Stimulated activated CD4-positive, alpha-beta T cell treated with anti-CD3 and anti-CD28 coated beads, Interleukin-2, amount 100 ng/mL, for 4 hours (primary cell): ENCODE data around the gene AANAT.

ENCODE experiments used
- DNase-seq: peaks from one replicate; pipeline ENCODE4 v3.0.0-alpha.2; 2020; ENCODE audit warnings: low read depth

Gene AANAT

DNA sequence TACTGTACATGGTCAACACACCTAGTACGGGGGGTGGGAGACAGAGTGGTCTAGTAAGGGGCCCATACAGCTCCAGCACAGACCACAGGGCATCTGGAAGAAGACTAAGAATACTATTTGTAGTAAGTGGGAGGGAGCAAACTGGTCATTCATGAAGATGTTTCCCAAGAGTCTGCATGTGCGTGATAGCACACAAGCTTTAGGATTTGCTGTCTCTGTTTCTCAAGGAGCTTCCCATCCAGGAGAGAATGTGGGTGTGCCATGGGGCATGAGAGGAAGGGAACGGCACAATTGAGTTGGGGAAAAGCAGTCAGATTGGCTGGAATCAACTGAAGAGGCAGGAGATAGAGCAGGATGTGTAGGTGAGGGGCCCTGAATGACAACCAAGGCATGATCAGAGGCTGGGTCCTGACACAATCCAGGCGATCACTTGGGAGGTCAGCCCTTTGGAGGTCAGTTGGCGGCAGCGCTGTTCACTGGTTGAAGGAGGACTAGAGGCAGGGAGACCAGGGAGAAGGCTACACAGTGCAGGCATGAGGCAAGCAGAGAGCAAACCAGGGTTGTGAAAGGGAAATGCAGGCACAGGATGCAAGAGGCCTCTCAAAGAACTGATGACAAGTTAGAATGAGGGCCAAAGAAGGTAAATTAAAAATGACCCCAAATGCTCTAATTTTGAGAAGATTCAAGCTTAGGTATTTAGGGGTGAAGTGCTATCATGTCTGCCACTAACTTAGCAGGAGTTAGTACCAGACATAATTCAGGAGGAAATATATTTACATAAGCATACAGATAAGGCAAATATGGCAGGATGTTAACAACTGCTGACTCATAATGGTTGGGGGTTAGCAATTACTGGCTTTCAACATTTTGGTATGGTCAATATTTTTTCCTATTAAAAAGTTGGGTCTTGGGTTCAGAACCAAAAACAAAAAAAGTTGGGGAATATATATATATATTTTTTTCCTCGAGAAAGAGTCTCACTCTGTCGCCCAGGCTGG is 24.8 kb upstream of the AANAT start:
- no peak for DNase-seq

GRCh38 chr17:76444518-76445311 is 22.7 kb upstream of the AANAT start:
- no peak for DNase-seq

DNA sequence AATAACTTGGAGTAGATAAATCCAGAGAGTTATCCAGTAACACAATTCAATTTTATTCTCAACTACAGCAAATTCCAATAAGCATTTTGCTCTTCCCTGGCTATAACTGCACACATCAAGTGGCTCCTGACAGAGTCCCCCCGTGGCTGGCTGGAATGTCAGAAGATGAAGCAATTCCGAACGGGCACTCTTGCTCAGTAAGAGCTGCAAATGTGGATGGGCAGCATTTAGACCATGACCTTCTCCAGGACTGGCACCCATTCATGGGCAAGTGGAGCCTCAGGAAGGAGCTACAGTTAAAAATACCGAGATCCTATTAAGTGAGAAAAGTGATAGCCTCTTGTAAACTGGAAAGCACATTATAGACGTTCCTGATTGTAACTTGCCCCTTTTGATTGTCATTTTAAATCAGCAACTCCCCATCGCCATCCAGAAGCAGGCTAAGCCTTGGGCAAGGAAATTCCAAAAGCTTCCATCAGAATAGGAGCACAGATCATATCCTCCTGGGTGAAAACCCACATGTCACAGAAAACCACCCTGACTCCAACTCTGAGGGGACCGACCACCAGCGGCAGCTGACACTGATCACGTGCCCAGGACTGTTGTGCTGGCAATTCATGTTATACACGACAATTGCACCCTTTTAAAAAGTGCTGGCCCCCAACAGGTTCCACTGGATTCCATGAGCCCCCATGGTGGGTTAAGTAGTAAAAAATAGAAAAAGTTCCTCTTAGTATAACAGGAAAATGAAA is 21.5 kb upstream of the AANAT start:
- DNase-seq = no peak

DNA sequence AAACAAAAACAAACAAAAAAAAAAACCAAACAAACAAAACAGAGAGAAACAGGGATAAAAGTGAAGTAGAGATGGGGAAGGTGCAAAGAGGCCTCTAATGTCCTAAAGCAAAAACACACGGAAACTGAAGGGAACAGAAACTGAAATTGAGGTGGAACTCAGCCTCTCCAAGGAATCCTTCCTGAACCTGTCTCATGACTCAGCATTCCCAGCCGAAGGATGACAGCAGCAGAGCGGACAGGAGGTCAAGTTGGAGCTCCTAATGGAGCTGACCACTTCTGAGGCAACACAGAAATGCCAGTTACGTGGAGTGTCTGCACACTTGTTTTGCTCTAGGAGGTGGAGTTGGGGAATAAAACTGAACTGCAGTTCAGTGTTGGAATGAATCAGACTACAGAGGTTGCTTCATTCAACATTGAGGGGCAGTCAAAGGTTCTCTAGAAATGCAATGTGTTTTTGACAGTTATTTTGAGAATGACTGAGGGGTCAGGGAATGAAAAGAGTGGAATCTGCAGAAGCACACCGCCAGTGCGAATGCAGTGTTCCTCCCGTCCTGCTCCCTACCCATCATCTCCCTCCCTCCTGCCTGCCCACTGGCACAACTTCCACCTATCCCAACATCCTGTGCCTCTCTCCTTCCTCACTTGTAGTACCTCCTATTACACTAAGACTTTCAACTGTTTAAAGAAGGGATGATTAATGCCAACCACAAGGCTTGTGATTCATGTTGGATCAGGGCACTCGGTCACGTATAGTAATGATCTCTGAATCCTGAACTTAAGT is 20.8 kb upstream of the AANAT start:
- no peak for DNase-seq

DNA sequence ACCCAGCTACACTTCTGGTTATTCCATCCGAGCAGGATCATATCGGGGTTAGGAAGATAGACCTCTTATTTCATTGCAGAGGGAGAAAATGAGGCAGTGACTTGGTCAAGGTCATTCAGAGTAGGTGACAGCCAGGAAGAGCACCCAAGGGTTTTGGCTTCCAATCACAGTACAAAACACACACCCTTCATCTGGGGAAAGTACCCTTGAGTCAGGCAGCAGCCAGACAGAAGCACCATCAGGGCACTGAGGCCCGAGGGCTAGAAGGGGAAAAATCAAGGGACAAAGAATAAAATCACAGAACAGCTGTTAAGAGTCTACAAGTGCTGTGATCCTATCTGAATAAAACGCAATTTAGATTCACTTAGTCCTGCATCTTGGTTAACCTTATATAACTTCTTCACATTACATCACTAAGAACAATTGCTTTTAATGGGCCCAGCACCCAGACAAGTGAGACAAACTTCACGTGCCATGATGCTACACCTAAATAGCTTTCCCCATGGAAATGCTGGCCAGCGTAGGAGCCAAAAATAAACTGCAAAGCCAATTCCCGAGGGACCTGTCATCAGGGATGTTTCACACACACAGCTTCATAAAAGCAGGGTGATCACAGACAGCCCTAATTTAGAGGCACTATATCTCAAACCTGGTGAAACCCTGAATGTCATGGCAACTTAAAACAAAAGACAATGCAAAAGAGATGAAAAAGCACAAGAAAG is 19.3 kb upstream of the AANAT start:
- no peak for DNase-seq

GRCh38 chr17:76449126-76449525 is 18.3 kb upstream of the AANAT start:
- DNase-seq = no peak

- DNase-seq = no peak
Observed at GRCh38 chr17:76451506-76451905, 15.9 kb upstream of the AANAT start.

DNA sequence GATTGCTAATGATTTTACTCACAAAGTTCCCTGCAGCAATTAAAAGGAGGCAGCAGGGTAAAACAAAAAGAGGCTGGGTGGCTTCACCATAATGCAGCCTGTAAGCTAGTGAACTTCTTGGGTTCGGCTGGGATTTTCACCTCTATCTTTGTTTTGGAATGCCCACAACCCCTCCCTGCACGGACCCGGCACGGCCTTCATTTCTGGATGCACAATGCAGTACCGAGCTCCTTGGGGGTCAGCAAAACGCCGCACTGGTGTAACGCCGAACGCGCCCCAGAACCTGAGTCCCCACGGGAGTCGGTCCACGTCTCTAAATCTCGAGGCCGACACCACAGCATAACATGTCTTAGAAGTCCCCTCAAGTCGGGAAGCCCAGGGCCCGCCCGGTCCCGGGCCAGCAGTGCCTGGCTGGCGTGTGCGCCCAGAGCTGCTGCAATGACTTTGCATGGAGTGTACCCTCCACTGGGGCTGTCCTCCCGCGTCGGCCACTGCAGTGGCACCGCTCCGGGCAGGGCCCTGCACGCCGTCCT is 15.2 kb upstream of the AANAT start:
- DNase-seq = no peak

DNA sequence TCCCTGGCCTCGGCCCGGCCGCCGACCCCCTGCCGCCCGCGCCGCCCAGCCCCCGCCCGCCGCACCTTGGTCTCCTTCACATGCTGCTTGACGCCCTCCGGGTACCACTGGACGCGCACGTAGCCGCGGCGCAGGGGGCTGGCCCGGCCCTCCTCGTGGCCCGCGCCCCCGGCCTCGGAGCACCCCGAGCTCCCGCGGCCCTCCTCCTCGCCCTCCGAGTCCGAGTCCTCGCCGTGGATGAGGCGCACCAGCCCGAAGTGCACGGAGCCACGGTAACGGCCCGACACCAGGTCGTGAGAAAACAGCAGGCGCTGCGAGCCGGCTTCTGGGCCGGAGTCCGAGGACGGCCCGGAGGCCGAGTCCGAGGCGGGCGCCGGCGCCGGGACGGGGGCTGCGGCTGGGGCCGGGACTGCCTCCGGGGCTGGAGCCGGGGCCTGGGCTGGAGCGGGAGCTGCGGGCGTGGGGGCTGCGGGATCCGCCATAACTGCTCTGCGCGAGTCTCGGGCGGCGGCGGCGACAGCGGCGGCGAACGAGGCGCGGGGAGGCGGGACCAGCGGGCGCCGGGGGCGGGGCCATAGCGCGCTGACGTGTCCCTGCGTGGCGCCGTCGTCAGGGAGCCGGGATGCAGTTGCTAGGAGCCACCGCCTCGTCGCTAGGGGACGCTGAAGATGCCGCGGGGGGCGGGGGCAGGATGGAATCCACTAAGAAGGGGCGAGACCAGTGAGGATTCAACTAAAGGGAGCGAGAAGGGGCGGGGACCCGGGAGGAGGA is 14.6 kb upstream of the AANAT start, which contains the start of gene UBE2O:
UBE2O (minus strand) TSS at position 493 of the 771 bp plus-strand sequence; CDS start at position 482, 11 bp downstream.
- peak; percentile 83 for DNase-seq

DNA sequence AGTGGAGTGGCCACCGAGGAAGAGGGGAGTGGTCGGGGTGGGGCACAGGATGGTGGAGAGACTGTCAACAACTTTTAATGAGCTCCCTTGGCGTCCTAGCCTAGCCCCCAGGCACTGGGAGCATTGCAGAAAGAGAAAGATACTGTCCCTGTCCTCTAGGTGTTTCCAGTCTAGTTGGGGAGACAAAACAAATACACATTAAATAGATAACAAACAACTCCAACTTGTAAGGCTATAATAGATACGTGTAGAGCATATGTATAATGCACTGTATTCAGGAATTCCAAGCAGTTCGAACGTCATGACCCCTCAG is 14.0 kb upstream of the AANAT start:
- DNase-seq = no peak

DNA sequence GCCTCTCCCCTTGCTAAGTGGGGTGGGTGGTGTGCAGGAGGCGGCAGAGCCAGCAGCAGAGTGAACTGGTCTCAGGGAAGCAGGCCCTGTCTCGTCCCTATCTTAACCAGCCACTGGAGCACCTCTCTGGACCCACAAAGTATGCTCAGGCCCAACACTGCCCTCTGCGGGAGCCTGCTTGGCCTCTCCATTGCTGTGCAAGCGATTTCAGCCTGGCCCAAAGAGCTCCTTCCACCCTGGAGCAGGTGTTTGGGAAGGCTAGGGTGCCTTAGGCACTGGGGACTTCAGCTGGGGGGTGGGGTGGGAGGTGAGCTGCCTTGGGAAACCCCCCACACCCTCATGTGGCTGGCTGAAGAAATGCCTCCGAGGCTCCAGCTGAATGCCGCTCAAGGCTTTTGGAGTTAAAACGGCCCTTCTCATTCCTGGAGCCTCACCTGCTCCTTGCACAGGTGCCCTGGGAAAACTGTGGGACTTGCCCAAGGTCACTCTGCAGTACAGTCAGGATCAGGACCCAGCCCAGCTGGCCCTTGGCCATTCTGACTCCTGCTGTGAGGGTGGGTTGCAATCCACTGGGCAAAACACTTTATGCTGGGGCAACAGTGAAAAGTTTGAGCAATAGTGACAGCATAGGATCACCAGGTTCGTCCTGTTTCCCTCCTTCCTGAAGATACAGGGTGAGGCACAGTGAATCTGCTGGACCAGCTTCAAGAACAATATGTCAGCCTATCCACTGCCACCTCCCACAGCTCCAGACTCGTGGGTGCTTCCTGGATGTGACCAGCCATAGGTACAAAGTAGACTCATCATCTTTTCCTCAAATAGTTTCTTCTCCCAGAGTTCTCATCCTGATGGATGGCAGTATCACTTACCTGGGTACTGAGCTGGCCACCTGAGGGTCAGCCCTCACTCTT is 8.6 kb upstream of the AANAT start:
- no peak for DNase-seq

DNA sequence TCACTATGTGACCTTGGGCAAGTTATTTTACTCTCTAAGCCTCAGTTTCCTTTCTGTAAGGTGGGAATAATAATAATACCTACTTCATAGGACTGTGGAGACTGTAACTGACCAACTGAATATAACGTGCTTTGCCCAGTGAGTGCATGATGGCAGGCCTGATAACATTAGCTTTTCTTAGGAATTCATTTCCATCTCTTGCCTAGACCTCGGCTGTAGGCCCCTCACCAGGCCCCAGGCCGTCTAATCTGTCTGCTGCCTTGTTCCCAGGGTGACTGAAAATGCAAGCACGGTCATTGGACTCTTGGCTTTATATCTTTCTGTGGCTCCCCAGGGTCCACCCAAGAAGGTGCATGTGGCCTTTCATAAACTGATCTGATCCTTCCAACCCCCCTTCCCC is 7.7 kb upstream of the AANAT start:
- no peak for DNase-seq

DNA sequence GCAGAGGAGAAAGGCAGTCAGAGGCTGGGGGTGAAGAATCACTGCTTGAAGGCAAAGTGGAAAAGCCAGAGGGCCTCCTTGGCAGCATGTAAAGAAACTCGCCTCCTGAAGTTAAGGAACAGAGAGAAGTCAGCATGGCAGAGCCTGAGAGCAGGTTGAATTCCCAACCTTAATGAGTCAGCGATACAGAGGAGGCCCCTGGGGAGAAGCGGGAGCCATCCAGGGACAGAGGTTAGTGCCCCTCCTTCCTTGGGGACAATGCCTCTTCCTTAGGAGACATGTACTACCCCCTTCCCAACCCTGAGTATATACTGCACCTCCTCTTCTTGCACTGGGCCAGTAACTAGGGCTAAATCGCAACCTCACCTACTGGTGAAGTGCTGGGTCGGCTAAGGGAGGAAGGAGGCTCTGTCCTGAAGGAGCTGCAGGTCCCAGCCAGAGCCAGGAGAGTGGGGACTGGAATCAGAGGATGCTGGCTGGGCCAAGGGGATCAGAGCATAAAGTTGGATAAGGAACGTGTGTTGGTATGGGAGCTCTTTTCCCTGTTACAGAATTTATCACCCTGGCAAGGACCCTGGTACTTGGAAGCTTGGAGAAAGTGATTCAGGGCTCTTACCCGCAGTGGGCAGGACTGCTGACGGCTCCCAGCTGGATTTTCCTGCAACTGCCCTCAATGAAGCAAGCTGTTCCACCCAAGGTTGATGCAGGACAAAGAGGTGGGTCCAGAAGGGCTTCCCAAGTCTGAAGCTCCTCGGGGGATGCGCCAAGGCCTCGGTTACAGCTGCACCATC is 5.4 kb upstream of the AANAT start:
- no peak for DNase-seq

- no peak for DNase-seq
Observed at GRCh38 chr17:76462556-76463290, 4.7 kb upstream of the AANAT start.

DNA sequence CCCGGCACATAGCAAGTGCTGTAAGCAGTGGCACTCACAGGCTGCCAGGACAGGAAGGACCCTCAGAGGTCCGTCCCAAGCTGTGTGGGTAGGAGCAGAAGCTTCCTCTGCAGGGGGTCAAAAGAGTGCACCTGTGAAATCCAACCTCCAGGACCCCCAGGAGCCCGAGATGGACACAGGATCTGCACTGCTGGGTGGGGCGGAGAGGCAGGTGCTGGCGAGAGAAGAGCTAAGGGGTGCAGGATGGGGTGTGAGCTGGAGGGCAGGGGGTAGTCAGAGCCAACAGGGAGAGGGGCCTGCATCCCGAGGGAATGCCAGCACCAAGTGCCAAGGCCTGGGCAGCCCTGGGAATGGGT is 650 bp upstream of the AANAT start:
- no peak for DNase-seq

DNA sequence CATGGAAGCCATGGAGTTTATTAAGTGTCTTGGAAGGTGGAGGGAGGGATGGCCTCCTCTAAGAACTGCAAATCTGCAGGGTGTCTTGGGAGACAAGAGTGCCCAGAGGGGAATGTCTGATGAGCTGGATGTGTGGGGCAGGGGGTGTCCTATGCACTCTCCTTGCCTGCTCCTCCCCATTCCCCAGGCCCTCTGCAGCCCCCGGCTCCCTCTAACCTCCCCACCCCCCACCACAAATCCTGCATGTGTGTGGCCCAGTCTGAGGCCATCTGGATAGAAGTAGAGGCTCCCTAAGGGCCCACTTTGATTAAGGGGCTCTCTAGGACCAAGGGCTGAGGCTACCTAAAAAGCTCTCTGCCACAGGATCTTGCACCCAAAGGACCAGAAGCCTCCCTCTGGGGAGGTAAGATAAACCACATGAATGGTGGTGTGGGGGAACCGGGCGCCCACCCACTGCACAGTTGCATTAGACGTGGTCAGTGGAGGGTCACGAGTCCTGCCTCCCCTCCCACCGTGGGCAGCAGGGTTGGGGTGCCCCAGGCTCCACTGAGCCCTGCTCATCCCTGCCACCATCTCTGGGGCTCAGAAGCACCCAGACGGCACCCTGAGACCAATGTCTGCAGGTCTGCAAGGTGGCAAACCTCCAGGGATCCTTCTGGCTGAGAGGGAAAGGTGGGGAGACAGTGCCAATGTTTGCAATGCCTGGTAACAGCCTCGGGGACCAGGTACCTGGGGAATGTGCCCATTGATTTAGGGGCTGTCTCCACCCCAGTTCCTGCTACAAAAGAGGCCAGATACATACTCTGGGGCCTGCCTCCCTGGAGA is 618 bp downstream of the AANAT start:
- no peak for DNase-seq
